IgD-negative memory B cell (primary cell): ENCODE measurements around the gene CLCNKB. TPM values are rescaled to one million over a fixed set of nuclear protein-coding genes. Genes with fewer than 3 reads are reported as not detected.
"Not testable (repeated sequence)": the region's sequence is repeated elsewhere in the genome, so short reads cannot be mapped to it uniquely, and the experiment has no call there.

Experiments used
- H3K27ac Mint-ChIP-seq, 3 donors: one replicate each; pipeline ENCODE4 v1.8.0; 2020 to 2022; ENCODE audit warnings: mild to moderate bottlenecking in 3 of 3, mixed read lengths in 3 of 3, moderate library complexity in 1 of 3
- H3K27me3 Mint-ChIP-seq: one replicate; pipeline ENCODE4 v1.8.0; 2021; ENCODE audit warnings: mixed read lengths
- H3K36me3 Mint-ChIP-seq: one replicate; pipeline ENCODE4 v1.8.0; 2020; ENCODE audit warnings: mild to moderate bottlenecking, mixed read lengths
- H3K4me1 Mint-ChIP-seq, 3 donors: one replicate each; pipeline ENCODE4 v1.8.0; 2020 to 2022; ENCODE audit warnings: mixed read lengths in 3 of 3, mild to moderate bottlenecking in 1 of 3
- H3K4me3 Mint-ChIP-seq, 4 donors: one replicate each; pipeline ENCODE4 v1.8.0; 2020 to 2022; ENCODE audit warnings: mild to moderate bottlenecking in 4 of 4, mixed read lengths in 4 of 4, moderate library complexity in 3 of 4
- H3K9me3 Mint-ChIP-seq, 3 donors: one replicate each; pipeline ENCODE4 v1.8.0; 2020 to 2021; ENCODE audit warnings: mixed read lengths in 3 of 3, mild to moderate bottlenecking in 1 of 3
- polyA plus RNA-seq: library from polyadenylated mRNA; unstranded; fragments of 300-500 nt; fragmentation: Illumina TruSeq; gene quantifications from one replicate; pipeline ENCODE4 v1.2.3, GENCODE V29; 2021

Gene CLCNKB
- not detected for polyA plus RNA-seq

DNA sequence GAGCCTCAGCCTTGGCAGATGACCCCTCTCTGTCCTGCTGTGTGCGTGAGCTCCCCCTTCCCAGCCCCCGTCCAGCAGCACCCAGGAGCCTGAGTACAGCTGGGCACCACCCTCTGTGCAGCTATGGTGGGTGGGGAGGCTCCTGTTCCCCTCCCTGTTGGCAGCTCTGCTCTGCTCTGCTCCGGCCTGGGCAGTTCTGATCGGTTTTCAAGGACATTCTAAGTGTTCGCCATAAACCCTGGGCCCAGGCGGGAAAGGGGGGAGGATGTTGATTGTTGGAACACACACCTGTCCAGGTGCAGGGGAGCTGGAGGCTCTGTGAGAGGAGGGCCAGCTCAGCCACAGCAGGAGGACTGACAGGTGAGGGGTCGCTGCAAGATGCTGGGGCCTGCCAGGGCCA, at the start of gene CLCNKB:
Gene CLCNKB (plus strand): TSS at position 262 of the 400 bp plus-strand sequence. CDS start 711 bp downstream, outside the sequence.
- H3K4me1 Mint-ChIP-seq, result no peaks in the 10 kb centered on the region
- H3K27me3 Mint-ChIP-seq, result peaks cover 11% of the 10 kb centered on the region
- H3K9me3 Mint-ChIP-seq, result no peaks in the 10 kb centered on the region
- no peak within 1 kb of the TSS for H3K4me3 Mint-ChIP-seq
- H3K27ac Mint-ChIP-seq, result no peak within 1 kb of the TSS
- no peaks in the 10 kb centered on the region for H3K36me3 Mint-ChIP-seq

DNA sequence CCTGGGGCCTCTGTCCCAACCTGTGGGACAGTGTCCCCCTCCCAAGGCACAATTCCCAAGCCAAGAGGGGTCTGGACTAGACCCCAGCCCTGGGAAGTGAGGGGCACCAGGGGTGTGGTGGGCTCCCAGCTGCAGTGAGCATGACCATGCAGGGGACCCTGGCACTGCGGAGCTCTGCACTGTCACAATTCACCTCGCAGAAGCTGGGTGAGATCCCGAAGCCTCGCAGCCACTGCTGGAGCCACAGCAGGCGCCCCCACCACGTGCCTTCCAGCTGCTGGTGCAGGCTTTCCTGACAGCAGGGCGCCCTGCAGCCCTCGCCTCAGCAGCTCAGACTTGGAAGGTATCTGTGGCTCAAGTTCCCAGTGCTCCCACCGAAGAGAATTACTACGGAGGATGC, 49.5 kb upstream of the CLCNKB start:
- Mint-ChIP-seq H3K27me3 (no peaks in the 10 kb centered on the region), H3K4me1 (no peaks in the 10 kb centered on the region), H3K4me3 (no peak overlapping the region), H3K36me3 (peaks cover 2% of the 10 kb centered on the region), H3K27ac (no peak overlapping the region), H3K9me3 (peaks cover 0 to 1% (median 0%) of the 10 kb centered on the region in 3 donors)

DNA sequence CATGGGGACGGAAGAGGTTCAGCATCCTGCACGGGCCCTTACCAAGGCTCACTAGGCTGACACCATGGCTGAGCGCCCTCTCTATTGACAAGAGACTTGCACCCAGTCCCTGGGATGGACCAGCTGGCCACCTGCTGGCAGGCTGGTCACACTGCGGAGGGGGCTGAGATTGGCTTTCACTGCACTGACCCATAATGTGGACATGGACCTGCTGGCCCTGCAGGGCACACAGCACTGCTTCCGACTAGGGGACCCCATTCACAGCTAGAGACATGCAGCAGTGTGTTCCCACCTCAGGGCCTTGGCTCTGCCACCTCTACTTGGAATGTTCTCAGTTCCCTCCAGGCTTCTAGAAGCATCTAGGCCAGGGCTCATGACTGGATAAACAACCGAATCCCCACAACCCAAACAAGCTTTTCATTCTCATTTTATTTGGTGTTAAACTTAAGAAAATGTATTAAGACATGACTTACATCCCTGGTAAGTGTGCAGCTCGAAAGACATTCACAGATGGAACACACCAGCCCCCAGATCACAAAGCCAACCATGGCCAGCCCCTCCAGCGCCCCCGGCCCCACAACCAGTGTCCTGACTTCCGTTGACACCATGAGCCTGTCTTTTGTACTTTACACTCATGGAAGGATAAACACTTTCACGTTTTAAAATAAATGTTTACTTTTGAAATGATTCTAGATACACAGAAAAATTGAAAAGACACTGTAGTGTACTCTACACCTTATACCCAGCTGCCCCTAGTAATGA, 48.8 kb upstream of the CLCNKB start:
- Mint-ChIP-seq H3K27ac (peak overlapping the region in 1 of 3 donors; percentile 87), H3K4me3 (no peak overlapping the region), H3K4me1 (no peaks in the 10 kb centered on the region), H3K36me3 (peaks cover 2% of the 10 kb centered on the region), H3K9me3 (peaks cover 0 to 1% (median 0%) of the 10 kb centered on the region in 3 donors), H3K27me3 (no peaks in the 10 kb centered on the region)

DNA sequence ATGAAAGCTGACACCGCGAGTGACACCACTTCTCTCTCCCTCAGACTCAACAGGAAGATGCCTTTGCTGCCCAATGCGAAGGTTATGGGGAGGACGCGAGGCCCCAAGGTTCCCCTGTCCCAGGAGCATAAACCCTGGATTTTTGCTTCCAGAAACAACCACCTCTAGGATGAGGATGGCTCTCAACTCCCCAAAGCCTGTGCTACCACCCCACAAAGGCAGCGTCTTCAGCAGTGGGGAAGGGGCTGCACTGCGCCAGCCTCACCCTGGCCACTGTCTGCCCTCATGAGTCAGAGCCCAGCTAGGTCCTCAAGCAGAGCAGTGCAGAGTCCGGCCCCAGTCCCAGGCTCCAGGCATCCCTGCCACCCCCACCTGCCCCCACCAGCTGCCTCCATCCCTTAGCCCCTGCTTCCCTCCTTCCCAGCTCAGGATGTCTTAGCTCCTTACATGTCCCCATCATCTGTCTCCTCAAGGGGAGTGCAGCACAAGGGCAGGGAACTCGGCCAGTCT, 46.5 kb upstream of the CLCNKB start:
- H3K36me3 Mint-ChIP-seq, result peaks cover 2% of the 10 kb centered on the region
- no peak overlapping the region for H3K4me3 Mint-ChIP-seq
- H3K4me1 Mint-ChIP-seq, result no peaks in the 10 kb centered on the region
- H3K27ac Mint-ChIP-seq, result no peak overlapping the region
- H3K27me3 Mint-ChIP-seq, result no peaks in the 10 kb centered on the region
- no peaks in the 10 kb centered on the region for H3K9me3 Mint-ChIP-seq

- Mint-ChIP-seq H3K4me3 (no peak overlapping the region), H3K9me3 (no peaks in the 10 kb centered on the region), H3K4me1 (no peaks in the 10 kb centered on the region), H3K27ac (peak overlapping the region in 1 of 3 donors; percentile 52), H3K27me3 (no peaks in the 10 kb centered on the region), H3K36me3 (peaks cover 2% of the 10 kb centered on the region)
These were observed 45.8 kb upstream of the CLCNKB start for GRCh38 chr1:15997637-15998280.

GRCh38 chr1:15998929-15999328, 44.7 kb upstream of the CLCNKB start:
- H3K36me3 Mint-ChIP-seq, result peaks cover 2% of the 10 kb centered on the region
- H3K4me1 Mint-ChIP-seq, result no peaks in the 10 kb centered on the region
- no peak overlapping the region for H3K4me3 Mint-ChIP-seq
- H3K9me3 Mint-ChIP-seq, result no peaks in the 10 kb centered on the region
- no peaks in the 10 kb centered on the region for H3K27me3 Mint-ChIP-seq
- H3K27ac Mint-ChIP-seq, result no peak overlapping the region

DNA sequence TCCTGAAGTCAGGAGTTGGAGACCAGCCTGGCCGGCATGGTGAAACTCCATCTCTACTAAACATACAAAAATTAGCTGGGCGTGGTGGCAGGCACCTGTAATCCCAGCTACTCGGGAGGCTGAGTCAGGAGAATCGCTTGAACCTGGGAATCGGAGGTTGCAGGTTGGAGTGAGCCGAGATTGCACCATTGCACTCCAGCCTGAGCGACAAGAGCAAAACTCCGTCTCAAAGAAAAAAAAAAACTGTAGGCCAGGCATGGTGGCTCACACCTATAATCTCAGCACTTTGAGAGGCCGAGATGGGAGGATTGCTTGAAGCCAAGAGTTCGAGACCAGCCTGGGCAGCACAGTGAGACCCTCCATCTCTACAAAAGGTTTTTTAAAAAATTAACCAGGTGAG, 42.3 kb upstream of the CLCNKB start:
- not testable (repeated sequence) for H3K27ac Mint-ChIP-seq, H3K4me3 Mint-ChIP-seq, H3K4me1 Mint-ChIP-seq, H3K36me3 Mint-ChIP-seq, H3K9me3 Mint-ChIP-seq, H3K27me3 Mint-ChIP-seq

DNA sequence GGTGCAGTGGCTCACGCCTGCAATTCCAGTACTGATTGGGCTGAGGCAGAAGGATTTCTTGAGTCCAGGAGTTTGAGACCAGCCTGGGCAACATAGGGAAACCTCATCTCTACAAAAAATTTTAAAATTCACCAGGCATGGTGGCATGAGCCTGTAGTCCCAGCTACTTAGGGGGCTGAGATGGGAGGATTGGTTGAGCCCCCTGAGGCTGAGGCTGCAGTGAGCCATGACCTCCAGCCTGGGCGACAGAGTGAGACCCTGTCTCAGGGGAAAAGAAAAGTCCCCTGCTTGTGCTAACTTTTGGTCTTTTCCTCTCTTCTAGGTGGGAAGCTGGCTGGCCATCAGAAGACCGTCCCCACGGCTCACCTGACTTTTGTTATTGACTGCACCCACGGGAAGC, 38.0 kb upstream of the CLCNKB start:
- Mint-ChIP-seq H3K9me3 (no peaks in the 10 kb centered on the region), H3K36me3 (no peaks in the 10 kb centered on the region), H3K27me3 (no peaks in the 10 kb centered on the region), H3K4me1 (peaks cover 10 to 11% (median 10%) of the 10 kb centered on the region in 3 donors), H3K4me3 (peak overlapping the region in 1 of 4 donors; percentile 70), H3K27ac (no peak overlapping the region)

DNA sequence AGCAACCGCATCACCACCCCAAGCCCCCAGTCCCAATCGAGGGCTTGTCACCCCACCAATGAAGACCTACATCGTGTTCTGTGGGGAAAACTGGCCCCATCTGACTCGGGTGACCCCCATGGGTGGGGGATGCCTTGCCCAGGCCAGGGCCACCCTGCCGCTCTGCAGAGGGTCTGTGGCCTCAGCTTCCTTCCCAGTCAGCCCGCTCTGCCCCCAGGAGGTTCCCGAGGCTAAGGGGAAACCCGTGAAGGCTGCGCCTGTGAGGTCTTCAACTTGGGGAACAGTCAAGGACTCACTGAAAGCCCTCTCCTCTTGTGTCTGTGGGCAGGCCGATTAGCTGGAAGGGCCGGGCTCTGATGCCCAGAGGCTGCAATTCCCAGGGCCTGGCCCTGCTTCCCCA, 37.6 kb upstream of the CLCNKB start:
- H3K27ac Mint-ChIP-seq, result peak overlapping the region in 1 of 3 donors; percentile 76

GRCh38 chr1:16006552-16007485, 36.8 kb upstream of the CLCNKB start:
- Mint-ChIP-seq H3K9me3 (no peaks in the 10 kb centered on the region), H3K4me3 (peak overlapping the region in 2 of 4 donors; percentile 61 to 63), H3K4me1 (peaks cover 10 to 11% (median 10%) of the 10 kb centered on the region in 3 donors), H3K27ac (peak overlapping the region in 1 of 3 donors; percentile 76), H3K36me3 (no peaks in the 10 kb centered on the region), H3K27me3 (no peaks in the 10 kb centered on the region)

More for the DNA sequence above, 37.6 kb upstream of the CLCNKB start:
- Mint-ChIP-seq H3K36me3 (no peaks in the 10 kb centered on the region), H3K9me3 (no peaks in the 10 kb centered on the region), H3K4me1 (peaks cover 10 to 11% (median 10%) of the 10 kb centered on the region in 3 donors), H3K4me3 (peak overlapping the region in 1 of 4 donors; percentile 63), H3K27me3 (no peaks in the 10 kb centered on the region)

GRCh38 chr1:16007671-16008341, 35.8 kb upstream of the CLCNKB start:
- H3K4me1 Mint-ChIP-seq, result peaks cover 11 to 14% (median 14%) of the 10 kb centered on the region in 3 donors
- no peak overlapping the region for H3K27ac Mint-ChIP-seq
- H3K27me3 Mint-ChIP-seq, result no peaks in the 10 kb centered on the region
- no peaks in the 10 kb centered on the region for H3K9me3 Mint-ChIP-seq
- no peak overlapping the region for H3K4me3 Mint-ChIP-seq
- H3K36me3 Mint-ChIP-seq, result no peaks in the 10 kb centered on the region

- no peaks in the 10 kb centered on the region for H3K36me3 Mint-ChIP-seq
- peak overlapping the region in 1 of 4 donors; percentile 62 for H3K4me3 Mint-ChIP-seq
- H3K9me3 Mint-ChIP-seq, result no peaks in the 10 kb centered on the region
- peaks cover 11 to 14% (median 14%) of the 10 kb centered on the region in 3 donors for H3K4me1 Mint-ChIP-seq
- H3K27ac Mint-ChIP-seq, result peak overlapping the region in 1 of 3 donors; percentile 48
- H3K27me3 Mint-ChIP-seq, result no peaks in the 10 kb centered on the region
These were observed 34.5 kb upstream of the CLCNKB start for GRCh38 chr1:16009030-16009460.

DNA sequence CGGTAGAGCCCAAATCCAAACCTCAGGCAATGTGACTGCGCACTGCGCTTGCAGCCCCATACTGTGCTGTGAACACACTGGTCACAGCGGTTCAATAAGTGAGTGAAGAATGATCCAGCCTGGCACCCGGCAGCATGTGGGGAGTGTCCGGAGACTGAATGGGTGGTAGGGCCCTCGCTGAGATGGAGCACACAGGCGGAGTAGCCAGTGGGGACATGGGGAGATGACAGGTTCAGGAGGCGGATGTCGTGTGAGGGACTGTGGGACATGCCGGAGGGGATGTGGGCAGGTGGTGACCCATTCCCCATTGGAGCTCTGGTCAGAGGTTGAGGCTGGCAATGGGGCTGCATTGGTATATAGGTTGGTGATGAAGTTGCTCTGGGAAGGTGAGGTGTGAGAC, 33.9 kb upstream of the CLCNKB start:
- no peaks in the 10 kb centered on the region for H3K9me3 Mint-ChIP-seq
- peak overlapping the region in 1 of 3 donors; percentile 48 for H3K27ac Mint-ChIP-seq
- H3K36me3 Mint-ChIP-seq, result no peaks in the 10 kb centered on the region
- no peaks in the 10 kb centered on the region for H3K27me3 Mint-ChIP-seq
- H3K4me3 Mint-ChIP-seq, result no peak overlapping the region
- peaks cover 16 to 19% (median 17%) of the 10 kb centered on the region in 3 donors for H3K4me1 Mint-ChIP-seq

- Mint-ChIP-seq H3K4me1 (peaks cover 18 to 20% (median 18%) of the 10 kb centered on the region in 3 donors), H3K4me3 (no peak overlapping the region), H3K9me3 (no peaks in the 10 kb centered on the region), H3K27me3 (peaks cover 2% of the 10 kb centered on the region), H3K27ac (no peak overlapping the region), H3K36me3 (no peaks in the 10 kb centered on the region)
These were observed 32.7 kb upstream of the CLCNKB start for GRCh38 chr1:16010837-16011236.
